Measurements from ENCODE around the gene CHTOP.

Gene CHTOP

DNA sequence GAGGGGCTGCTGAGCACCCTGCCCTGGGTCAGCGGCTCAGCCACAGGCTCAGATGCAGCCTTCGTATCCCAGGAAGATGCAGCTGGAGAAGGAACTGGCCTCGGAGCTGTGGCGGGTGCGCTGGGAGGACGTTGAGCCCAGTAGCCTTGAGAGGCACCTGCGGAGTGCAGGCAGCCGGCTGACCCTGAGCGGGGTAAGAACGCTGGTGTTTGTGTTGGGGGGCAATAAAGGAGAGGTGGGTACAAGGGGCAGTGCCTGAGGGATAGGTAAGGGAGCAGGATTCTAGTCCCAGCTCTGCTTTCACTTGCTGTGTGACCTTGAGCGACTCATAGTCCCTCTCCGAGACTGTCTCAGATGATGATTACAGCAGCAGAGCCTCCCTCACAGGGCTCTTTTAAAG is 51.0 kb downstream of the CHTOP start:
- TF ChIP-seq TAF1 (IDR thresholded peaks at IDR 0.05; ENCODE audit: borderline replicate concordance, low read depth, low read length) = no peak
- TF ChIP-seq POLR2A (IDR thresholded peaks at IDR 0.05; ENCODE audit: low read depth, low read length) = no peak
- TF ChIP-seq POLR2AphosphoS5 (IDR thresholded peaks at IDR 0.05; ENCODE audit: low read depth, low read length) = no peak
- no peak for DNase-seq (ENCODE audit: insufficient read length)
- no peak for FAIRE-seq

DNA sequence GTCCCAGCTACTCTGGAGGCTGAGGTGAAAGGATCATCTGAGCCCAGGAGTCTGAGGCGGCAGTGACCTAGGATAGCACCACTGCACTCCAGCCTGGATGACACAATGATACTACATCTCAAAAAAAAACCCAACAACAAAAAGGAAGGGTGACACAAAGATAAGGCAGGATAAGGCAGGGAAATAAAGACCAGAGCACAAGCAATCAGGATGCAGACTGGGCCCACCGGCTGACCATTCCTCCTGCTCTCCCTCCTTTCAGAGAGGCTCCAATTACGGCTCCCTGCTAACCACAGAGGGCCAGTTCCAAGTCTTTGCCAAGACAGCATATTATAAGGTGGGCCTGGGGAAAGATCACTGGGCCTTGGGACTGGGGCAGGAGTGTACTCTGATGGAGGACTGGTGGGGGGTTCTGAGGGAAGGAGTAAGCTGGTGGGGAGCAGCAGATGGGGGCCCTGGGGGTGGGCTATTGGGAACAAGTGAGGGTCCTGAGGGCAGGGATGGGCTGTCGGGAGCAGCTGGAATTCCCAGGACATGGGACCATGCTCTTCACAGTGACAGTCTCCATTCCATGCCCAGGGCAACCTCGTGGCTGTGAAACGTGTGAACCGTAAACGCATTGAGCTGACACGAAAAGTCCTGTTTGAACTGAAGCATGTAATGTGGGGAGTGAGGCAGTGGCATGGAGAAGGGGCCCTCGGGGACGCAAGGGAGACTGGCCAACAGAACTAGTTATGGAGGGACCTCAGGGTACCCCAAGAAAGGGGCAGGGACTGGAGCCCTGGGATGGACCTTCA is 51.9 kb downstream of the CHTOP start:
- FAIRE-seq (no peak), DNase-seq (ENCODE audit: insufficient read length) (no peak)
- no peak for TF ChIP-seq TAF1 (IDR thresholded peaks at IDR 0.05; ENCODE audit: borderline replicate concordance, low read depth, low read length)
- no peak for TF ChIP-seq POLR2A (IDR thresholded peaks at IDR 0.05; ENCODE audit: low read depth, low read length)
- TF ChIP-seq POLR2AphosphoS5 (IDR thresholded peaks at IDR 0.05; ENCODE audit: low read depth, low read length) = no peak

DNA sequence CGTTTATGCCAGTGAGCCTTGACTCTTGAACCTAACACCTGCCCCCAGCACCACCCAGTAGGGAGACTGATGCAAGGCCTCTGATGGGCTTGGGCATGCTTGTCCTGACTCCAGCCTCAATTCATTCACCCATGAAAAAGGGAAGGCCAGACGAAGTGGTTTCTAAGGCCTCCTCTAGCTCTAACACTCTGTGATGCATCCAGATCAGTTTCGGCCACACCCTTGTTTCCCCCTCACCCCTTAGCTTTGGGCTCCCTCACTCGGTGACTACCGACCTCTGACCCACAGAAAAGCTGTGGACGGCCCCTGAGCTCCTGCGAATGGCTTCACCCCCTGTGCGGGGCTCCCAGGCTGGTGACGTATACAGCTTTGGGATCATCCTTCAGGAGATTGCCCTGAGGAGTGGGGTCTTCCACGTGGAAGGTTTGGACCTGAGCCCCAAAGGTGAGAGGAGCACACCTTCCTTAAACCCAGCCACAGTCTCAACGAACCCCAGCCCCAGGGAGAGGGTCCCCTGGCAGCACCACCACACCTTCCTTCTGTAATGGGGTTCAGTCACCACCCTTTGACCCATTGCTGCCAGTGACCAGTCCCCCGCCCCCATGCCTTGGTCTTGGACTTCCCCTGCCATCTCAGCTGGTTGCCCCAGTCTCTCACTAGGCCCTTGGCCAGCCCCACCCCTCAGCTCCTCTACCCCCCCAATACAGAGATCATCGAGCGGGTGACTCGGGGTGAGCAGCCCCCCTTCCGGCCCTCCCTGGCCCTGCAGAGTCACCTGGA is 53.7 kb downstream of the CHTOP start:
- DNase-seq (ENCODE audit: insufficient read length) = no peak
- TF ChIP-seq POLR2AphosphoS5 (IDR thresholded peaks at IDR 0.05; ENCODE audit: low read depth, low read length) (no peak), POLR2A (IDR thresholded peaks at IDR 0.05; ENCODE audit: low read depth, low read length) (no peak), TAF1 (IDR thresholded peaks at IDR 0.05; ENCODE audit: borderline replicate concordance, low read depth, low read length) (no peak)
- FAIRE-seq = no peak

DNA sequence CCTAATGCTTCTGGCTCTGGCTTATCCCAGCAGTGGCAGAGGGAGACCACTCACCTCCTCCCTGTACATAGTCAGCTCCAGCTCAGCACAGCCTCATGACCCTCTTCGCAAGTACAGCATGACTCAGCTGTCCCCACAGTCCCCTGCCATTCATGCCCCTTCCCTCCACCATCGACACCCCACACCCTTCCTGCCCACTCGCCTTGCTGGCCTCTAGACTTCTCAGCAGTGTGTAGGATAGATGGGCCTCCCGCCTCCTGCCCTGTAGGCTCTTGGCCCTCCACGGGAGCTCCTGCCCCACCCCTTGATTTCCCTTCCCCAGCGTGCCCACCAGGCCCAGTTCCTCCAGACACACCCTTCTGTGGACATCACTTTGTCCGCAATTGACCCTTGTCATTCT is 54.4 kb downstream of the CHTOP start:
- no peak for FAIRE-seq
- DNase-seq (ENCODE audit: insufficient read length) = peak; percentile 5
- TF ChIP-seq POLR2AphosphoS5 (IDR thresholded peaks at IDR 0.05; ENCODE audit: low read depth, low read length) = no peak
- TF ChIP-seq TAF1 (IDR thresholded peaks at IDR 0.05; ENCODE audit: borderline replicate concordance, low read depth, low read length) = no peak
- no peak for TF ChIP-seq POLR2A (IDR thresholded peaks at IDR 0.05; ENCODE audit: low read depth, low read length)

DNA sequence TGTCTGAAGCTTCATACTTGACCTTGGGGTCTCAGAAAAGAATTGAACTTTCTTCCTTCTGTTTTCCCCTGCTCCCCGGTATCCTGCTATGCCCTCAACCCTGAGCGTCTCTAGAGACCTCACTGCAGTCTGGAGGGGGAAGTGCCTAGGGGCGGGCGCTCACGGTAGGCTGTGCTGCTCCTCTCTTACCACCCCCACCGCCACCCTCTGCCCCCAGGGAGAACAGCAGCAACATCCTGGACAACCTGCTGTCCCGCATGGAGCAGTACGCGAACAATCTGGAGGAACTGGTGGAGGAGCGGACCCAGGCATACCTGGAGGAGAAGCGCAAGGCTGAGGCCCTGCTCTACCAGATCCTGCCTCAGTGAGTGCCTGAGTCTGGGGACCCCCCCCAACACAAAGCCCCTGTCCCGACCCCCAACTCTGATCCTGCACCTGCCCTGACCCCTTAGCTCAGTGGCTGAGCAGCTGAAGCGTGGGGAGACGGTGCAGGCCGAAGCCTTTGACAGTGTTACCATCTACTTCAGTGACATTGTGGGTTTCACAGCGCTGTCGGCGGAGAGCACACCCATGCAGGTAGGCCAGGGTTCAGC is 55.0 kb downstream of the CHTOP start:
- TF ChIP-seq TAF1 (IDR thresholded peaks at IDR 0.05; ENCODE audit: borderline replicate concordance, low read depth, low read length) = no peak
- no peak for TF ChIP-seq POLR2AphosphoS5 (IDR thresholded peaks at IDR 0.05; ENCODE audit: low read depth, low read length)
- TF ChIP-seq POLR2A (IDR thresholded peaks at IDR 0.05; ENCODE audit: low read depth, low read length) = no peak
- DNase-seq (ENCODE audit: insufficient read length) (peak; percentile 5), FAIRE-seq (no peak)

DNA sequence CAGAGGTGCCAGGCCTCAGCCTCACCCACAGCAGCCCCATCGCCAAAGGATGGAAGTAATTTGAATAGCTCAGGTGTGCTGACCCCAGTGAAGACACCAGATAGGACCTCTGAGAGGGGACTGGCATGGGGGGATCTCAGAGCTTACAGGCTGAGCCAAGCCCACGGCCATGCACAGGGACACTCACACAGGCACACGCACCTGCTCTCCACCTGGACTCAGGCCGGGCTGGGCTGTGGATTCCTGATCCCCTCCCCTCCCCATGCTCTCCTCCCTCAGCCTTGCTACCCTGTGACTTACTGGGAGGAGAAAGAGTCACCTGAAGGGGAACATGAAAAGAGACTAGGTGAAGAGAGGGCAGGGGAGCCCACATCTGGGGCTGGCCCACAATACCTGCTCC is 59.6 kb downstream of the CHTOP start:
- FAIRE-seq = no peak
- DNase-seq (ENCODE audit: insufficient read length) = no peak
- no peak for TF ChIP-seq TAF1 (IDR thresholded peaks at IDR 0.05; ENCODE audit: borderline replicate concordance, low read depth, low read length)
- TF ChIP-seq POLR2A (IDR thresholded peaks at IDR 0.05; ENCODE audit: low read depth, low read length) = no peak
- no peak for TF ChIP-seq POLR2AphosphoS5 (IDR thresholded peaks at IDR 0.05; ENCODE audit: low read depth, low read length)

Measured in GM12892 (cell line).